ENCODE results near the gene SPIRE1. TPM values are rescaled to one million over a fixed set of nuclear protein-coding genes. Genes with fewer than 3 reads are reported as not detected.
A peak's percentile ranks its signal among the peaks of the same experiment; 100 is the strongest.

Gene SPIRE1
- total RNA-seq, 1 experiment from 2014 or later, result 26.1 TPM

DNA sequence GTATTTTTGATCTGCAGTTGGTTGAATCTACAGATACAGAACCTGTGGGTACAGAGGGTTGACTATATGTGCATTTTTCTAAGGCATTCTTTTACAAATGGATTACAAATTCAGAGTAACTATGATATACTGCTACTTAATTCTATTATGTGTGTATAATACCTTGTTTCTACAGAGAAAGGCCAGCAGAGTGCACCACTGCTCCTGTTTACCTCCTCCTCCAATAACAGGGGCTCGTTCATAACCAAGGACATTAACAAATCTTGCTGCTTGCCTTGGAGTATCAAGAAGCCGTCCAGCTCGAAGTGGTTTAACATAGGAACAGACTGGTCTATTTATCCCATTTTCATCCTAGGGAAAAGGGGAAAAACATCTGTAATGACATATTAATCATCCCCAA lies 28.2 kb upstream of the SPIRE1 start:
- Histone ChIP-seq H3K79me2 (ENCODE audit: low read depth) (no peaks in the 10 kb centered on the region), H3K4me3 (no peak overlapping the region), H3K27ac (no peak overlapping the region), H3K9me3 (ENCODE audit: insufficient read depth, low read depth) (no peaks in the 10 kb centered on the region), H3K36me3 (ENCODE audit: low read depth) (no peaks in the 10 kb centered on the region), H3K27me3 (ENCODE audit: insufficient read depth, low read depth) (no peaks in the 10 kb centered on the region), H3K4me2 (no peak overlapping the region), H3K4me1 (replicated peaks; ENCODE audit: insufficient read depth) (no peaks in the 10 kb centered on the region), H4K20me1 (ENCODE audit: insufficient read depth) (no peaks in the 10 kb centered on the region), H3F3A (ENCODE audit: insufficient read depth, low read depth) (0 out of 2 replicates have a peak, but pooled peaks cover 6% of the 10 kb centered on the region), H2AFZ (no peak overlapping the region), H3K9me2 (ENCODE audit: insufficient read depth) (no peaks in the 10 kb centered on the region)
- peak in 1 of 2 experiments; percentile 8 for DNase-seq
- intact Hi-C loops (cut with micrococcal nuclease; ENCODE audit: unreplicated experiment), result loop anchor here (1.0 kb wide), 1 partner anchor 248 kb away; no protein-coding TSS in a partner anchor
- TF ChIP-seq EZH2 (IDR thresholded peaks at IDR 0.05; ENCODE audit: low read depth) (no peak), CTCF (conservative IDR thresholded peaks at IDR 0.05) (peak; percentile 48; the same call in 1 of the 2 replicates)
- POLR2A ChIA-PET (ENCODE audit: unreplicated experiment), result no interaction called here
- no TSS peak for BruUV-seq (replicated peaks)
- CTCF ChIA-PET, result no interaction called here

- H4K20me1 ChIP-seq (ENCODE audit: insufficient read depth), result no peaks in the 10 kb centered on the region
- H3K9me2 ChIP-seq (ENCODE audit: insufficient read depth), result no peaks in the 10 kb centered on the region
- H2AFZ ChIP-seq, result no peak overlapping the region
- intact Hi-C loops (cut with micrococcal nuclease; ENCODE audit: unreplicated experiment), result no loop called here
- H3K27me3 ChIP-seq (ENCODE audit: insufficient read depth, low read depth), result no peaks in the 10 kb centered on the region
- BruUV-seq (replicated peaks), result no TSS peak
- POLR2A ChIA-PET (ENCODE audit: unreplicated experiment), result no interaction called here
- CTCF ChIA-PET, result no interaction called here
- H3K27ac ChIP-seq, result no peak overlapping the region
- H3K79me2 ChIP-seq (ENCODE audit: low read depth), result no peaks in the 10 kb centered on the region
- no peaks in the 10 kb centered on the region for H3K9me3 ChIP-seq (ENCODE audit: insufficient read depth, low read depth)
- no peaks in the 10 kb centered on the region for H3K36me3 ChIP-seq (ENCODE audit: low read depth)
- no peak overlapping the region for H3K4me2 ChIP-seq
- H3F3A ChIP-seq (ENCODE audit: insufficient read depth, low read depth), result no peaks in the 10 kb centered on the region
- H3K4me1 ChIP-seq (replicated peaks; ENCODE audit: insufficient read depth), result no peaks in the 10 kb centered on the region
- no peak for DNase-seq
- no peak overlapping the region for H3K4me3 ChIP-seq
- no peak for TF ChIP-seq EZH2 (IDR thresholded peaks at IDR 0.05; ENCODE audit: low read depth)
- no peak for TF ChIP-seq CTCF (conservative IDR thresholded peaks at IDR 0.05)
Observed at GRCh38 chr18:12679183-12679786, 21.4 kb upstream of the SPIRE1 start.

DNA sequence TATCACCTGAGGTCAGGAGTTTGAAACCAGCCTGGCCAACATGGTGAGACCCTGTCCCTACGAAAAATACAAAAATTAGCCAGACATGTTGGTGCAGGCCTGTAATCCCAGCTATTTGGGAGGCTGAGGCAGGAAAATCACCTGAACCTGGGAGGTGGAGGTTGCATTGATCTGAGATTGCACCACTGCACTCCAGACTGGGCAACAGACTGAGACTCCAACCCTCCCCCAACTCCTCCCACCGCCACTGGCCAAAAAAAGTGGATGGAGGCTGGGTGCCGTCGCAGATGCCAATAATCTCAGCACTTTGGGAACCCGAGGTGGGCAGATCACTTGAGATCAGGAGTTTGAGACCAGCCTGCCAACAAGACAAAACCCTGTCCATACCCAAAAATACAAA lies 10.1 kb upstream of the SPIRE1 start:
- Histone ChIP-seq H3K4me2 (no peak overlapping the region), H4K20me1 (ENCODE audit: insufficient read depth) (no peaks in the 10 kb centered on the region), H3K9me3 (ENCODE audit: insufficient read depth, low read depth) (no peaks in the 10 kb centered on the region), H3K4me3 (no peak overlapping the region), H3K27ac (no peak overlapping the region), H3K27me3 (ENCODE audit: insufficient read depth, low read depth) (no peaks in the 10 kb centered on the region), H3K9me2 (ENCODE audit: insufficient read depth) (no peaks in the 10 kb centered on the region), H2AFZ (no peak overlapping the region), H3K36me3 (ENCODE audit: low read depth) (0 out of 2 replicates have a peak, but pooled peaks cover under 1% of the 10 kb centered on the region), H3F3A (ENCODE audit: insufficient read depth, low read depth) (0 out of 2 replicates have a peak, but pooled peaks cover 2% of the 10 kb centered on the region), H3K79me2 (ENCODE audit: low read depth) (no peaks in the 10 kb centered on the region), H3K4me1 (replicated peaks; ENCODE audit: insufficient read depth) (no peaks in the 10 kb centered on the region; the same call in 1 of the 2 replicates)
- ChIA-PET POLR2A (ENCODE audit: unreplicated experiment) (no interaction called here), CTCF (no interaction called here)
- no peak for DNase-seq
- no TSS peak for BruUV-seq (replicated peaks)
- TF ChIP-seq CTCF (conservative IDR thresholded peaks at IDR 0.05) (no peak), EZH2 (IDR thresholded peaks at IDR 0.05; ENCODE audit: low read depth) (no peak)
- intact Hi-C loops (cut with micrococcal nuclease; ENCODE audit: unreplicated experiment), result no loop called here

Measured in PC-9 (cell line).